Activated T-cell treated with anti-CD3 and anti-CD28 coated beads, Interleukin-2, amount 50 U/mL, for 48 hours (primary cell): ENCODE measurements around the gene DDX24.

ENCODE experiments used
- DNase-seq, 2 experiments: peaks; one replicate each; pipeline ENCODE4 v3.0.0-alpha.2; 2020

DDX24 gene

GRCh38 chr14:94029671-94030203 is 51.3 kb downstream of the DDX24 start:
- DNase-seq, result no peak

GRCh38 chr14:94029265-94029664 is 51.7 kb downstream of the DDX24 start:
- no peak for DNase-seq

GRCh38 chr14:94028450-94028826 is 52.6 kb downstream of the DDX24 start:
- DNase-seq, result peak; percentile 62 to 66

DNA sequence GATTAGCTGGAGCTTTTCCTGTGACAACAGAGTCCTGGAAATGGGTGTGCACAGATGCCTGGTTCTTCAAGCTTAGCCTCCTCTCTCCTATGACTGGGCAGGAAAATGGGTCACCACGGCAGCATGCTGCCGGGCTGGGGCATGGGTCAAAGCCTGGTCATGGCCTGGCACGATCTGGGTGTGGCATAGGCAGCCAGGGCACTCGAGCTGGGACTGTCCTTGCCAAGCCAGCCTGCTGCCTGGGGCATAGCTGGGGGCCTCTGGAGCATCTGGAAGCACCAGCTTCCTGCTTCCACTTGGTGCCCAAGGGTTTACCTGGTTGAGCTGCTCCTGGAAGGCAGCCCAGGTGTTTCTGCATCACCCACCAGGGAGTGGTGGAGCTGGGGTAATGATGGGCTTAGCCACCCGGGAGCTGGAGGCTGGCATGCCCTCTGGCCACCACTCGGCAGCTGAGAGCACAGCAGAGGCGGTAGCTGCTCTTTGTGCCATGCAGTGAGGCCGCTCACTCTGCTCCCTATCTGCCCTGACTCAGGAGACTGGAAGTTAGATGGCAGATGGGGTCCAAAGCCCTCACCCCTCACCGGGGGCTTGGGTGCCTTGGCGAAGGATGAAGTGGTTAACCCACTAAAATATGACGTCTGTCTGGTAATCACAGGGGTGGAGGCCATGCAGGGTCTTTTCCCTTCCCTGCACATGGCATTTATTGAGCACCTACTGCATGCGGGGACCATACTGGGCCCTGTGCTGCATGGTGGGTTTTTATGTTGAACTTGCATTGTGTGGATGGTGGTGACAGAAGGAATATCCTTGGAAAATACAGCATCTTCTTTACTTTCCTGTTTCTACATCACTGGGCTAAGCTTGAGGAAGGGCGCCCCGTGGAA is 53.2 kb downstream of the DDX24 start:
- no peak for DNase-seq

- DNase-seq, result no peak
Observed at GRCh38 chr14:94026889-94027469, 54.0 kb downstream of the DDX24 start.

DNA sequence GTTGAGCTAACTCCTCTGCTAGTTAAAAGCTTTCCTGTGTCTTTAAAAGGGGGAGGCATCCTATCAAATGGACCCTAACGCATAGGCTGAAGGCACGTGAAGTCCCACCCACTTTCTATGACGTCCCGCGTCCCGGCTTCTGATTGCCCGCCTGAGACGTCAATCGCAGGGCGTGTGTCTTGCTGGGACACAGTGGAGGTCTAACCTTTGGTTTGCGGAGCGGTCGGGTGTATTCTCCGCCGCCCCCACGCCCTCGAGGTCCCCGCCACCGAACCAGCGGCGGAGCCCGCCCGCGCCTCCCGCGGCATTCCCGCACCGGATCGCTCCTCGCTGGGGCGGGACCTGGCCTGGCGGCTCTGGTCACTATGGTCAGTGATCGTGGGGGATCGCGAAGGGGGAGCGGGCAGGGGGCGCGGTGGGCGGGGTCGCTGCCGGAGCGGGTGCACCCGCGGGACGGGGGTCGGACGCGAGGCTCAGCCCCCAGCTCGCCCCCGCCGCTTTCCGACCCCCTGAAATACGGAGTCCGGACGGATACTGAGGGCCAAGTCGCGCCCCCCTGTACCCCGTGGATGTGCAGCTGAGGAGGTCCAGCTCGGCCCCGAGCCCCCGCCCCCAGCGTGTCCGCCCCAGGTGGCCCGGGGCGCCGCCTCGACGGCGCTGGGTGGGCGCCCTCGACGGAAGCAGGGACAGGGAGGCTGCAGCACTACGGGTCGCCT is 54.7 kb downstream of the DDX24 start, which contains the start of gene OTUB2:
Gene OTUB2, plus strand, starts transcription at position 168 of the 716 bp plus-strand sequence. Its CDS starts 198 bp downstream, at position 366.
- peak; percentile 99 to 100 for DNase-seq

GRCh38 chr14:94025720-94026119 is 55.3 kb downstream of the DDX24 start:
- no peak for DNase-seq

DNA sequence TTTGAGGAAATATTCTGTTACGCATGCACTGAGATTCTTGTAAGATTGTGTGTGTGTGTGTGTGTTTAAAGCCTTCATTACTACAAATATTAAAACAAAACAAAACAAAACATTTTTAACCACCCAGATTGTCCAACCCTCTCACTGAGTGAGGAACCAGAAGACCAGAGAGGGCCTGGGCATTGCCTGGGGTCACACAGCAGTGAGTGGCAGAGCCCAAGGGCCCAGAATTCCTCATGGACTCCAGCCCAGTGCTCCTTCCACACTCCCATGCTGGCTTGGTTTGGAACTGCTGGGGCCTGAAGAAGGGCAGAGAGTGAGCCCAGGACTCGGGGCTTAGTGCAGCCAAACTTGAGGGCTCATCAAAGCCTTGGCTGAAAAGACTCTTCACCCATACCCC is 56.5 kb downstream of the DDX24 start:
- DNase-seq, result no peak

- DNase-seq, result no peak
Observed at GRCh38 chr14:94022532-94023411, 58.2 kb downstream of the DDX24 start.

DNA sequence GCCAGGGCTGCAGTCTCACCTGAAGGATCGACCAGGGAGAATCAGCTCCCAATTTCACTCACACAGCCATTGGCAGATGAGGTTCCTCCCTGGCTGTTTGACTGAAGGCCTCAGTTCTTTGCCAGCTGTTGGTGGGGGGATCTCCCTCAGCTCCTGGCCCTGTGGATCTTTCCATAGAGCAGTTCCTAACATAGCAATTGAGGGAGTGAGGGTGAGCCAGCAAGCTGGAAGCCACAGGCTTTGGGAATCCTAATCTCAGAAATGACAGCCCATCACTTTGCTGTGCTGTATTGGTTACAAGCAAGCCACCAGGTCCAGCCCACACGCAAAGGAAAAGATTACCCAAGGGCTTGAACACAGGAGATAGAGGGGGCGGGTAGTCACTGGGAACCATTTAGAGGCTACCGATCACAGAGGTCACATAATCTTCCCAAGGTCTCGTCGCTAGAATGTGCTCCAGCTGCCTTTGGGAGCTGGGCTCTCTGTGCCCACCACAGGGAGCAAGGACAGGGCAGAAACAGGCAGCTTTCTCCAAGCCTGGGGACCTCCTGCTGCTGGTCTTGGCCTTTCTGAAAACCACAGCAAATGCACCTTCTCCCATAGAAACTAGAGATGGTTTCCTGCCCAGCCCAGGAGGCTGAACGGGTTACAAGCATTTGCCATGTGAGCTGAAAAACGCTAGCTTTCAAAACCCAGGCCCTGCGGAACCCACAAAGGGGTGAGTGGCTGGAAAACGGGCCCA is 59.4 kb downstream of the DDX24 start:
- peak; percentile 62 for DNase-seq

GRCh38 chr14:94021001-94021400 is 60.0 kb downstream of the DDX24 start:
- DNase-seq, result no peak

- no peak for DNase-seq
Observed at GRCh38 chr14:94020267-94020666, 60.7 kb downstream of the DDX24 start.

- DNase-seq, result no peak
Observed at GRCh38 chr14:94019329-94019728, 61.7 kb downstream of the DDX24 start.

DNA sequence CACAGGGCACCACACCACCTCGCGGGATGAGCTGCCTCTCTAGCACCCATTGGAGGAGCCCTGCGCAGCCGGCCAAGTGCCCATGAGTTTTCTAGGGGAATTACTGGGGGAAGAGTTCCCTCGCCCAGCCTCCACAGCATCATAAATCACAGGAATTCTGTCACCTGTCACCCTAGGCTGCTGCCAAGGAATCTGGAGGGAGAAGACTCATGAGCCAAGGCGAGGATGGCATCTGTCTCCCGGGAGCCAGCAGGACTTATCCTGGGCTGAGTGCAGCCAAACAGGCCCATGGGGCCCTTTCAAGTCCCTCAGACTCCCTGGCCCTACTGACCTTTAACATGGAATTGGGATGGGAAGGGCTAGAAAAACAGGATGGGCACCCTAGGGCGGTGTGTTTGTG is 62.7 kb downstream of the DDX24 start:
- no peak for DNase-seq

DNA sequence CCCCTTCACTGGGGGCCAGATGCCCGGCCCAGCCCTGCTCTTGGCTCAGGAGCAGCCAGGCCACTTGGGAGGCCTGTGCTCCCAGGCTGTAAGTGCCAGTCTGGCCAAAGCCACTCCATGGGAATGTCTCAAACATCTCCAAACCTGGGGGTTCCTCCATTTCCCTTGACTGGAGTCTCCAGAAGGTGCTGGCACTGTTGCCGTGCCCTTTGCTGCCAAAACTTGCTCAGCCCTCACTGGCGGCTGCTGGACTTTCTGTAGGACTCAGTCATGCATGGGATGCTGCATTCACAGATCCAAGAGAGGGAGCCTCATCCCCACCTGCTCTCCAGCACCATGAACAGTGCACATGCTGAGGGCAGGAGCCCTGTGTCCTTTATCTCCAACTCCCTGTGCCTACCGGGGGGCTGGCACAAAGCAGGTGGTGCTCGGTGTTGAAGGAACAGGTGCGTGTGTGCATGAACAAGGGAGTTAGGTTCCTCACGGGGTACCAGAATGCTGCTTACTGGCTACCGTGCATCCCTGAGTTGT is 64.5 kb downstream of the DDX24 start:
- no peak for DNase-seq

DNA sequence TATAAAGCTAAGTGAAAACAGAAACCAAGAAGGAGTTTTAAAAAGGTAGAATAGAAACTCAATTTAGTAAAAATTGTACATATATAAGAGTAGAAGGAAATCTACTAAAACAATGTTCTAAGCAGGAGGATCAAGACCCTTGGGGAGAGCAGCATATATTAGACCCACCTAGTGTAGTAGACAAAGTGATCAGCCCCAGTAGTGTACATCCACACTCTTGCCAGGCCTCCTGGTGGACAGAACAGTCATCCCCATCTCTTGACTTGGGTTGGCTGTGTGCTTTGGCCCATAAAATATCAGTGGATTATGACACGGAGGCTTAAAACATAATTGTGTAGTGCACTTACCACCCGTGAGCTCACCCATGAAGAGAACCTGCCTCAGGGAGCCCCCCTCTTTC is 65.8 kb downstream of the DDX24 start:
- no peak for DNase-seq

- no peak for DNase-seq
Observed at GRCh38 chr14:94014382-94014781, 66.6 kb downstream of the DDX24 start.

DNA sequence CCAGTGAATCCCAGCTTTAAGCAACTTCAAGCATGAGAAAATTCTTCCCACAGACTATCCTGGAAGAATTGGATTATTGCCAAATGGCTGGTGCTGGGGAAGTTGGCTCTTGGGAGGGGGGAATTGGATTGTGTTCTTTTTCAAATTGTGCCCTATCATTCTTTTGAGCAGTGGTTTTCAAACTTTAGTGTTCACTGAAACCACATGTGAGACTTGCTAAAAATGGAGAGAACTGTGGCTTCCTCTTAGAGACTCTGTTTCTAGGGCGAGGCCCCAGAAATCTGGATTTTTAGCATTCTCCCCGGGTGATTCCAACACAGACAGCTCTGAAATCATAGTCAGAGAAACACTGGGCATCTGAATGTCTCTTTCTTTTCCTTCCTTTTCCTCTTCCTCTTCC is 69.2 kb downstream of the DDX24 start:
- DNase-seq, result no peak

DNA sequence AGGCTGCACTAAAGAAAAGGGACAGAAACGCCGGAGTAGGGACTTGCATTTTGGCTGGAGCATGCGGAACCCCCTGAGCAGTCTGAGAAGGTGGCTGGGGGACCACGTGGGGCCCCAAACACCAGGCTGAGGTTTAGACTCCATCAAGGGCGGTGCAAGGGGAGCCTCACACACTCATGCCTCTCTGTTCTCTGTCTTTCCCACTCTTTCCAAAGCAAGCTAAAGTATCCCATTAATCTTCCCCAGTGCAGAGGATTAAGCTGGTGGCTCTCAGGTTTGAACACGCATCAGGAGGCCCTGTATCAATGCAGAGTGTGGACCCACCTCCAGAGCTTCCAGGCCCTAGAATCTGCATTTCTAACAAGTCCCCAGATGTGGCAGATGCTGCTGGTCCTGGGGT is 70.4 kb downstream of the DDX24 start:
- no peak for DNase-seq

- DNase-seq, result no peak
Observed at GRCh38 chr14:94009767-94010166, 71.2 kb downstream of the DDX24 start.

- DNase-seq, result no peak
Observed at GRCh38 chr14:94008234-94008633, 72.8 kb downstream of the DDX24 start.
